GOT3 (cell line): ENCODE results near the gene PRCP.

Experiments
- DNase-seq: peaks from one replicate; lab custom pipeline; 2025; ENCODE audit warnings: mixed read lengths; lab: John Stamatoyannopoulos, UW

The PRCP gene

DNA sequence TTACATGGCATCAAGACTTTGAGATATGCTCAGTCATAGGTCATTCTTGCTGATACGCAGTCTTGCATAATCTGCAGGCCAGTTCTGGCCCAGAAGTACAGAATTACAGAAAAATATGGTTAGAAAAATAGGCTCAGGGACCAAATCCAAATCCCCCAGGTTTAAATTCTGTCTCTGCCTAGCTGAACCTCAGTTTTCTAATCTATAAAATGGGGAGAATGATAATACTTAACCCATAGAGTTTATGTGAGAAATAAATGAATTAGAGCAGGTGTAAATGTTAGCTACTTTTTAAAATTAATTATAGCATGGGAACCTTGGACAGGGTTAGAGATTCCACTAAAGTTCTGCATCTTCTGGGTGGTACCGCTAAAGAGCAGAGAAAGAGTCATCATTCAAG, 114.2 kb downstream of the PRCP start:
- DNase-seq = no peak

DNA sequence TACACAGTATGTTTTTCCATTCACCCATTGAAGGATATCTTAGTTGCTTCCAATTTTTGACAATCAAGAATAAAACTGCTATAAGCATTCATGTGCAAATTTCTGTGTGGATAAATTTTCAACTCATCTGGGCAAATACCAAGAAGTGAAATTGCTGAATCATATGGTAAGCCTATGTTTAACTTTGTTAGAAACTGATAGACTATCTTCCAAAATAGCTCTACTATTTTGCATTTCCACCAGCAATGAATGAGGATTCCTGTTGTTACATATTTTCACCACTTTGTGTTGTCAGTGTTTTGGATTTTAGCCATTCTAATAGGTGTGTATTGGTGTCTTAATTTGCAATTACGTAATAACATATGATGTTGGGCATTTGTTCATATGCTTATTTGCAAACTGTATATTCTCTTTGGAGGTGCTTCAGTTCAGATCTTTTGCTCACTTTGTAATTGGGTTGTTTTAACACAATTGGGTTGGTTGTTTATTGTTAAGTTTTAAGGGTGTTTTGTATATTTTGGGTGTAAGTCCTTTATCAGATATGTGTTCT, 117.3 kb downstream of the PRCP start:
- no peak for DNase-seq

DNA sequence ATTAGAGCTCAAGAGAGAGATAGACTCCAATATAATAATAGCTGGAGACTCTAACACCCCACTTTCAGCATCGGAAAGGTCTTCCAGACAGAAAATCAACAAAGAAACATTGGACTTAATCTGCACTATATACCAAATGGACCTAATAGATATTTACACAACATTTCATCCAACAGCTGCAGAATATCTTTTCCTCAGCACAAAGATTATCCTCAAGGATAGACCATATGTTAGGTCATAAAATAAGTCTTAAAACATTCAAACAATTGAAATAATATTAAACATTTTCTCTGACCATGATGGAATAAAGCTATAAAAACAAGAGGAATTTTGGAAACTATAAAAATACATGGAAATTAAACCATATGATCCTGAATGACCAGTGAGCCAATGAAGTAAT, 121.5 kb downstream of the PRCP start:
- DNase-seq = no peak

DNA sequence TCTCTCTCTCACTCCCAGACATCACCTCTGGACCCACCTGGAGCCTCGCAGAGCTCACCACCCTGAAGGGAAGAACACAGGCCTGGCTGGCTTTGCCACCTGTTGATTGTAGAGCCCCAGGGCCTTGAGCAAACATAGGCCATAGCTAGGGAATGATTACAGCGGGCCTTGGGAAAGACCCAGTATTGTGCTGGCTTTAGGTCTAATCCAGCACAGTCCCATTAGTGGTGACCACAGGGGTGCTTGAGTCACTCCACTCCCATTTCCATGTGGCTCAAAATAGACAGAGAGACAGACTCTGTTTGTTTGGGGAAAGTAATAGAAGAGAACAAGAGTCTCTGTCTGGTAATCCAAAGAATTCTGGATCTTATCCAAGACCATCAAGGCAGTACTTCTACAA, 123.9 kb downstream of the PRCP start:
- no peak for DNase-seq

DNA sequence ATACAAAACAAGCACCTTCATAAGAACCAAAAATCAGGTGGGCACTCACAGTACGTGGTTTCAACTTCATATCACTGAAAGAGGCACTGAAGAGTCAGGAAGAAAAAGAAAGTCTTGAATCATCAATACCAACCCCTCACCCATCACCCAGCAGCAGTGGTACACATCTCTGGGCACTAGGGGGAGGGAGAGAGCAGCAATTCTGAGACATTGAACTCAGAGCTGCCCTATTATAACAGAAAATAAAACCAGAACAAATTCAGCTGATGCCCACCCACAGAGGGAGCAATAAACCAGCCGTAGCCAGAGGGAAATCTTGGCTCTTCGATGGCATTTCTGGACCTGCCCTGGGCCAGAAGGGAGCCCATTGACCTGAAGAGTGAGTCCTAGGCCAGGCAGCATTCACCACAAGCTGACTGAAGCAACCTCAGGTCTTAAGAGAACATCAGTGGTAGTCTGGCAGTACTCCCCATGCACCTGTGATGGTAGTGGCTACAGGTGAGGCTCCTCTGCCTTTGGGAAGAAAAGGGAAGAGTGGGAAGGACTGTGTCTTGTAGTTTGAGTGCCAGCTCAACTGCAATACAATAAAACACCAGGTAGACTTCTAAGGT, 124.4 kb downstream of the PRCP start:
- DNase-seq = no peak

DNA sequence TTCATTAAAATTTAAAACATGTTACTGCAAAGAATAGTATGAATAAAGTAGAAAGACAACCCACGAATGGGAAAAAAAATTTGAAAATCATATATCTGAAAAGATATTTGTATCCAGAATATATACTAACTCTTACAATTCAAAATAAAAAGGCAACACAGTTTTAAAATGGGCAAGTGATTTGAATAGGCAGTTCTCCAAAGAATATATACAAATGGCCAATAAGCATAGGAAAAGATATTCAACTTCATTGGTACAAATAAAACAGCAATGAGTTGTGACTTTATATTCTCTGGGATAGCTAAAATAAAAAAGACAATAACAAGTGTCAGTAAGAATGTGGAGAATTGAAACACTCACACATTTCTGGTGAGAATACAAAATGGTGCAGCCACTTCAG, 125.0 kb downstream of the PRCP start:
- DNase-seq = no peak
